ENCODE measurements around the gene BCAP31.

Gene BCAP31

DNA sequence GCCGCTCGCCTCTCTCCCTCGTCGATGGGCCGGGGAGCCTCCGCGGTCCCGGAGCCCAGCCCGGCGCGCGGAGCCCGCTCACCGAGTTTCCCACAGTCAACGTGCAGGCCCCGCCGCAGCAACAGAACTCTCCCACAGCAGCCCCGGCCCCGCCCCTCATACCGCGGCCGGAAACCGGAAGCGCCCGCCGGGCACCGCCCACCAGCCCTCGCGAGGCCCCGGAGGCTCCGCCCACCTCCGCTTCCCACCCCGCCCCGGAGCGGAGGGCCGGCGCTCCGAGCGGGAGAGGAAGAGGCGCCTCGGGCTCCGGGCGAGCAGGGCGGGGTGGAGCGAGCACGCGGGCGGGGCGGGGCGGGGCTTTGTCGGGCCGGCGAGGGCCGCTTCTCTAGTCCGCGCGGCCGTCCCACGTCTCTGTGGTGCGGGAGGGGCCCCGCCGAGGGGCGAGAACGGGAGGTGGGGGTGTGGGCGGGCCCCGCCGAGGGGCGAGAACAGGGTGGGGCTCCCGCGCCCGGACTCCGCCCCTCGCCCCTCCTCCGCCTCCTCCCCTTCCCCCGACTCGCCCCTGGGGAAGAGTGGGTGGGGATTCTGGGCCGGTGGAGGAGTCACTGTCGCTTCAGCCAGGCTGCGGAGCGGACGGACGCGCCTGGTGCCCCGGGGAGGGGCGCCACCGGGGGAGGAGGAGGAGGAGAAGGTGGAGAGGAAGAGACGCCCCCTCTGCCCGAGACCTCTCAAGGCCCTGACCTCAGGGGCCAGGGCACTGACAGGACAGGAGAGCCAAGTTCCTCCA, at the start of gene BCAP31, which contains the start of gene ABCD1:
TSS of gene BCAP31 (minus strand) at position 136 of the 787 bp plus-strand sequence. CDS start 1,143 bp downstream, outside the sequence.
TSS of gene ABCD1 (plus strand) at position 605 of the 787 bp plus-strand sequence. CDS start 411 bp downstream, outside the sequence.
- DNase-seq (ENCODE audit: low read depth in 1 of 2, low spot score in 1 of 2): peak; percentile 72 to 81

- DNase-seq (ENCODE audit: low read depth in 1 of 2, low spot score in 1 of 2): no peak
These were observed 49.0 kb upstream of the BCAP31 start for GRCh38 chrX:153773218-153773611.

DNA sequence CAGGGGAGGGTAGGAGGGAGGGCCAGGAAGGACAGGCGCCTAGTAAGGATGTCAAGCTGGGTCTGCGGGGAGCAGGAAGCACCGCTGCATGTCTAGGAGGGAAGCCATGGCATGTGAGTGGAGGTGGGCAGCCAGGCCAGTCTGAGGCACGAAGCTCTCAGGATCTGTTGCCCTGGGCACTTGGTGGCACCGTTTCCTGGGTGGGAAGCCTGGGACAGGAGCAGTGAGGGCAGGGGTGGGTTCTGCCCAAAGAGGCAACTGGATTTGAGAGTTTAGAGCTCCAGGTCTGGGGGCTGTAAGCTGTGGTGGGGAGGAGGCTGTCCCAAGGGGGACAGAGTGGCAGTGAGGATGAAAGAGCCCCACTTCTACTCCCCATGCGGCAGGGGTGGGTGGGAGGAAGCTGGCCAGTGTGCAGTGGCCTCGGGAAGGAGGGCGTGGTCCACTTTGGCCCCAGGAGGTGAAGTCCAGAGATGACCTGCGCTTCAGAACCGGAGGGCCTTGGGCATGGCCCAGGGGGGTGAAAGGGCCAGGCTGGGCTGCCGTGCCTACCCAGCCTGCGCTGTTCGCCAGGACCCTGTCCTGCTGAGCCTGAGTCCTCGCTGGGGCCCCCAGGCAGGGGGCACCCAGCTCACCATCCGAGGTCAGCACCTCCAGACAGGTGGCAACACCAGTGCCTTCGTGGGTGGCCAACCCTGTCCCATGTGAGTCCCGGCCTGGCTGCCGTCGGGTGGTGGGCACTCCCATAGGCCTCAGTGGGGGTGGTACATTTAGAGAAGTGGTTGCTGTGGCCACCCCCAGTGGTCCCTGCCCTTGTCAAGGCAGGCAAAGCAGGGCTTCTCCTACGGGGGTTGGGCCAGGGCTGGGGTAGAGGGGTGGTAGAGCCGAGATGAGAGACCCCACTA, 48.4 kb upstream of the BCAP31 start:
- DNase-seq (ENCODE audit: low read depth in 1 of 2, low spot score in 1 of 2): no peak

DNA sequence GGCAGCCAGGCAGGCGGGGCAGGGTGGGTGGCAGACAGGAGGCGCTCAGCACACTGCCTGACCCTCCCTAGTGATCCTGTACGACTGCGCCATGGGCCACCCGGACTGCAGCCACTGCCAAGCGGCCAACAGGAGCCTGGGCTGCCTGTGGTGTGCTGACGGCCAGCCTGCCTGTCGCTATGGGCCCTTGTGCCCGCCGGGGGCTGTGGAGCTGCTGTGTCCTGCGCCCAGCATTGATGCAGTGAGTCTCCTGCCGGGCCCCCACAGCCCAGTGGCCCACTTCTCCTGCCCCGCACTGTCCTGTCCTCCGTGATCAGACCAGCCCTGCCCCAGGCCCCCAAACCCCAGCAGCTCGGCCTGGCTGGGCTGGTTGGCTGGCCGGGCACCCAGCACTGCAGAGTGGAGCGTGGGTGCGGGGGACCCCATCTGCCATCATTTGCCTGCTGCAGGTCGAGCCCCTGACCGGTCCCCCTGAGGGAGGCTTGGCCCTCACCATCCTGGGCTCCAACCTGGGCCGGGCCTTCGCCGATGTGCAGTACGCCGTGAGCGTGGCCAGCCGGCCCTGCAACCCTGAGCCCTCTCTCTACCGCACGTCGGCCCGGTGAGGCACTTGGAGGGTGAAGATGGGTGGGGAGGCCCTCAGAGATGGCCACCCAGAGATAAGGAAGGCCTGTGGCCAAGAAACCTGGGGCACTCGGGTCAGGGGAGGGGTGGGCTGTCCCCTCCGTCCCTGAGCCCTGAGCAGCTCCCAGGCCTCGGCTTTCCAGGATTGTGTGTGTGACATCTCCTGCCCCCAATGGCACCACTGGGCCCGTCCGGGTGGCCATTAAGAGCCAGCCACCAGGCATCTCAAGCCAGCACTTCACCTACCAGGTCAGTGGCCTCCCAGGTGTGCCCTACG, 47.5 kb upstream of the BCAP31 start:
- DNase-seq (ENCODE audit: low read depth in 1 of 2, low spot score in 1 of 2): no peak

GRCh38 chrX:153770601-153771414, 46.6 kb upstream of the BCAP31 start:
- no peak for DNase-seq (ENCODE audit: low read depth in 1 of 2, low spot score in 1 of 2)

GRCh38 chrX:153769865-153770600, 45.8 kb upstream of the BCAP31 start:
- DNase-seq (ENCODE audit: low read depth in 1 of 2, low spot score in 1 of 2): no peak

DNA sequence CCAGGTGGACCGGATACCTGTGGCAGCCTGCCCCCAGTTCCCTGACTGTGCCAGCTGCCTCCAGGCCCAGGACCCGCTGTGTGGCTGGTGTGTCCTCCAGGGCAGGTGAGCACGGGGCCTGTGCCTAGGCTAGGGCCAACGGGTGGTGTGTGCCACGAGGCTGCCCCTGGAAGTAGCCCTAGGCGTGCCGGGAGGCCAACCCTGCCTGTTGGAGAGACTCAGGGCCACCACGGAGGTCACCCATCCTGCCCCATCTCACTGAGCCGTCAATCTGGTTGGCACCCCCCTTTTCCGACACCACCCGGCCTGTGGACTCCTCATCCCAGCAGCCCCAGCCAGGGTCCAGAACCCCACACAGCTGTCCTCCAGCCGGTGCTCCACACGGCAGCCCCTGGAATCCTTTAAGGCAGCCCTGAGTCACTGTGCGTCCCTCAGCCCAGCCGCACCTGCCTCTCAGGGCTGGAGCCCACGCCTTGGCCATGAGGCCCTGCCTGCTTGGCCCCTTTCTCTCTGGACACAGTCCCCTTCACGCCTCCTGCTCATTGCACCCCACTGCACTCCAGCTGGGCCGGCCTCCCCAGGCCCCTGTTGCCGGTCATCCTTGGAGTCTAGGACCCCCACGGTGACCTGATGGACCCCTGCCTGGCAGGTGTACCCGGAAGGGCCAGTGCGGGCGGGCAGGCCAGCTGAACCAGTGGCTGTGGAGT, 45.1 kb upstream of the BCAP31 start:
- DNase-seq (ENCODE audit: low read depth in 1 of 2, low spot score in 1 of 2): no peak

GRCh38 chrX:153768311-153769157, 44.3 kb upstream of the BCAP31 start:
- no peak for DNase-seq (ENCODE audit: low read depth in 1 of 2, low spot score in 1 of 2)

GRCh38 chrX:153767674-153768055, 43.5 kb upstream of the BCAP31 start:
- DNase-seq (ENCODE audit: low read depth in 1 of 2, low spot score in 1 of 2): no peak

DNA sequence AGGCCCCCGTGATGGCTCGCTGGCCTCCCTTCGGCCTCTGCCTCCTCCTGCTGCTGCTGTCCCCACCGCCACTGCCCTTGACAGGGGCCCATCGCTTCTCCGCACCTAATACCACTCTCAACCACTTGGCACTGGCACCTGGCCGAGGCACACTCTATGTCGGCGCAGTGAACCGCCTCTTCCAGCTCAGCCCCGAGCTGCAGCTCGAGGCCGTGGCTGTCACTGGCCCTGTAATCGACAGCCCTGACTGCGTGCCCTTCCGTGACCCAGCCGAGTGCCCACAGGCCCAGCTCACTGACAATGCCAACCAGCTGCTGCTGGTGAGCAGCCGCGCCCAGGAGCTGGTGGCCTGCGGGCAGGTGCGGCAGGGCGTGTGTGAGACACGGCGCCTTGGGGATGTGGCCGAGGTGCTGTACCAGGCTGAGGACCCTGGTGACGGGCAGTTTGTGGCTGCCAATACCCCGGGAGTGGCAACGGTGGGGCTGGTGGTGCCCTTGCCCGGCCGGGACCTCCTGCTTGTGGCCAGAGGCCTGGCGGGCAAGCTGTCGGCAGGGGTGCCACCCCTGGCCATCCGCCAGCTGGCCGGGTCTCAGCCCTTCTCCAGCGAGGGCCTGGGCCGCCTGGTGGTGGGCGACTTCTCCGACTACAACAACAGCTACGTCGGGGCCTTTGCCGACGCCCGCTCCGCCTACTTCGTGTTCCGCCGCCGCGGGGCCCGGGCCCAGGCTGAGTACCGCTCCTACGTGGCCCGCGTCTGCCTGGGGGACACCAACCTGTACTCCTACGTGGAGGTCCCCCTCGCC, 42.9 kb upstream of the BCAP31 start:
- DNase-seq (ENCODE audit: low read depth in 1 of 2, low spot score in 1 of 2): no peak

DNA sequence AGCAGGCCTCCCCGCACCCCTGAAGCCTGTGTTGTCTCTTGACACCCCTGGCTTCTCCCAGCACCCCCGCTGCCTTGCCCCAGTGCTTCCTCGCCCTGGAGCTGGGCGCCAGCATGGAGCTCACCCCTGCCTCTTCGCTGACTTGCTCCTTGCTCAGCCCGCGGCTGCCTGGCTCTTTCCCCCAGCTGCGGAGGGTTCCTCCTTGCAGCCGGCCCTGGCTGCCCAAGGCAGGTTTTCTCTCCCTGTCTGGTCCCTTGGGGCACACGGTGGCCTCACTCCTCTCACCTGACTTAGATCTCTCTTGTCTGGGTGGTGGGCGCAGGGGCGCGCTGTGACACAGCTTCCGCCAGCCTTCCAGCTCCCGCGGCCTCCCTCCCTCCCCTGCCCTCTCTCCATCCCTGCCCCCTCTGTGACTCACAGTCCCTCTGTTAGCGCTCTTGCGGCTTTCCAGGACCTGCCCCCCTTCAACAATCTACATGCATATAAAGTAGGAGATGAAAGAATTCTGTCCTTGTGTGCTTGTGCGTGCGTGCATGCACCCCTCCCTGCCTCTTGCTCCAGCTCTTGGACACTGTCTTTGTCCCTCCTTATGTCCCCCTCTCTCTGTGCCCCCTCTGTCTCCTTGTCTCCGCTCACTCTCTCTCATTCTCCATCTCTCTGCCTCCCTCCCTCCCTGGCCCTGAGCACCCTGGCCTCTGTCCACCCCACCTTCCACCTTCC, 42.1 kb upstream of the BCAP31 start:
- no peak for DNase-seq (ENCODE audit: low read depth in 1 of 2, low spot score in 1 of 2)

DNA sequence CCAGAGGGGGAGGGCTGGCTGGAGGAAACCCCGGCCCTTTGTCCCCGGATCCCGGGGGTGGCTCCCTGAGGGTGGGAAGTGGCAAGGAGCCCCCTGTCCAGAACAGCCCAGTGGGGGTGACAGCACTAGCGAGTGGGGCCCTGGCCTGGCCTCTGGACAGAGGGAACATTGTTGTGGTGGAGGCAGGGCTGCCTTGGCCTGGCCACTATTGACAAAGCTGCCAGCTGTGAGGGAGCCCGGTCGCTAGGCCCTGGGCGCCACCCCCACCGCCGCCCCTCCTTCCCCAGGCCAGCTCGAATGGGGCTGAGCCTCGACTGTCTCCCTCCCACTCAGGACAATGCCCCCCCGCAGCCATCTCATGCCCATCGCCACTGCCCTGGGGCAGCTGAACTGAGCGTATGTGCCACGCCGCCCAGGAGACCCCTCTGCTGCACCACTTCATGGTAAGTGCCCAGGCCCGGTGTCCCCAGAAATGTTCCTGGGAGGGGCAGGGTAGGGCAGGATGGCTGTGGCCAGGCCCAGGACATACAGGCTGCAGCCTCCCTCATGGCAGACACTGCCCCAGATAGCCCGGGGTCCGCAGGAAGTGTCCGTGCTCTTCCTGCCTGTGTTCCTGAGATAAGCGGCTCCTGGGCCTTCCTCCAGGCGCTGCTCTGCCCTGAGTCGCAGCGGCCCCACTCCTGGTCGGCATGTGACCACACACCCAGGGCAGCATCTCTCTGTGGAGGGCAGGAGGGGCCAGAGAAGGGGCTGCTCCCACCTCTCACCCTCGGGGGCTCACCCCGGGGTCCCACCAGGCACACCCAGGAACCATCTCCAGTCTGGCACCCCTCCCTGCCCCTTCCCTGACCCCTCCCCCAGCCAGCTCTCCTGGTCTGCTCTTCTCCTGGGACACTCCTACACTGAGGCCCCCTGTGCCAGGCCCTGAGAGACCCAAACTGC, 41.2 kb upstream of the BCAP31 start:
- no peak for DNase-seq (ENCODE audit: low read depth in 1 of 2, low spot score in 1 of 2)

- DNase-seq (ENCODE audit: low read depth in 1 of 2, low spot score in 1 of 2): no peak
These were observed 40.6 kb upstream of the BCAP31 start for GRCh38 chrX:153764786-153765137.

DNA sequence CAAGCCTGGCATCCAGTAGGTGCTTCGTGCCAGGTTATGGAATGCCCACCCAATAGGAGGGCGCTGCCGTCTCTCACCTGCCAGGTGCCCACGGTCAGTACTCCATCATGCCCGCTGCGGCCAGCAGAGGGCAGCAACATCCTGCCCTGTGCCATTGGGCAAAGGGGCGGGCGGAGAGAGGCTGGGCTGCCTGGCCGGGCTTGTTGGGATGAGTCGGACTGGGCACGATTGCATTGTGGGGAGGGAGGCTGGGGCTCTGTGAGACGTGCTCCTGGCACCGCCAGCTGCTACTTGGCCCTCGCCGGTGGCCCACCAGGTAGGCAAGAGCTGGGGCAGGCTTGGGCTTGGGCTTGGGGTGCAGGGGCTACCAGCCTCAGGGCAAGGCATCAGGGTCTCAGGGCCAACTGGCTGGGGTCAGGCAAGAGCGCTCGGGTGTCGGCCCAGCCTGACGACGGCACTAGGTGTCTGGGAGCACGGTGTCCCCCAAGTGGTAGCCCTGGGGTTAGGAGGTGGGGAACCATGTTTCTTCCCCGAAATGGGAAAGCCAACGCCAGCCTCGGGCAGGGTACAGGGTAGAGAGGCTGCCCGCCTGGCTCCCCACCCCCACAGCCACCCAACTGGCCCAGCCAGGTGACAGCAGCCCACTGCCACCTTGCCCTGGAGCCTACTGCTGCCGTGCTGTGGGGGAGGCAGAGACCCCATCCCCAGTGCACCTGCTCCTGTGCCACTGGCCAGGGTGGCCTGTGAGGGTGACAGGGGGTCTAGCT, 40.0 kb upstream of the BCAP31 start, which contains the start of gene PLXNB3:
TSS of gene PLXNB3 (plus strand) at position 261 of the 767 bp plus-strand sequence. CDS start 1,287 bp downstream, outside the sequence.
- peak; percentile 46 to 68 for DNase-seq (ENCODE audit: low read depth in 1 of 2, low spot score in 1 of 2)

Data from activated T-helper 1 cell treated with anti-CD3 and anti-CD28 coated beads, Interleukin-2, amount 50 U/mL, for 16 hours (primary cell).